ENCODE measurements around the gene BCL2L12.

BCL2L12 gene

DNA sequence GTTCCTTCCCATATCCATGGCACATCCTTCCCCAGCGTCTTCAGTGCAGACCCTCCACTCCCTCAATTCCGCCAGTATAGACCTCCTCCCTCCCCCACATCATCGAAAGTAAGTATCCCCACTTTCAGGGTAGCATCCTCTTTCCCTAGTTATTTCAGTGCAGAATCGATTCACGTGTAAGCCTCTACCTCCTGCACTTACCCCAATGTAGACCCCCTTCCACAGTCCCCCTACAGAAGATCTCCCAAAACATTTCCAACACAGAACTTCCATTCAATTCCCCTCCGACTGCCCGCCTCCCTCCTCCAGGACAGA lies 740 bp upstream of the BCL2L12 start:
- DNase-seq, result no peak

- no peak for DNase-seq
These were observed 349 bp downstream of the BCL2L12 start for GRCh38 chr19:49666120-49666444.

DNA sequence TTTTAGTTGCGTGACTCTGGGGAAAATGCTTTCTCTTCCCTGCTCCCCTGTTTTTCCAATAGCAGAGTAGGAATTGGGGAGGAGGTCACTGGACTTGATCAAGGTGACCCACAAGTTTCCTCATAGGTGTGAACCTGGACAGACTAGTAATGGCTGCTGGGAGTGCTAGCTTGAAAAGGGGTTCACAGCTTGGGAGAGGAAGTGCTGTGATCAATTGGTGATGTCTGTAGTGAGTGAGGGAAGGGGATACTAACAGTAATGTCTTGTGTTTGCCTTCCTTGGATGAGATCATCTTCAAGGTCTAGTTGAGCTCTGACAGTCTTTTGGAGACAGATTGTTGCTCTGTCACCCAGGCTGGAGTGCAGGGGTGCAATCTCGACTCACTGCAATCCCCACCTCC lies 1.7 kb downstream of the BCL2L12 start:
- no peak for DNase-seq

GRCh38 chr19:49669516-49669915 lies 3.8 kb downstream of the BCL2L12 start:
- no peak for DNase-seq

- DNase-seq, result peak; percentile 90
These were observed 6.6 kb downstream of the BCL2L12 start for GRCh38 chr19:49672131-49672919.

DNA sequence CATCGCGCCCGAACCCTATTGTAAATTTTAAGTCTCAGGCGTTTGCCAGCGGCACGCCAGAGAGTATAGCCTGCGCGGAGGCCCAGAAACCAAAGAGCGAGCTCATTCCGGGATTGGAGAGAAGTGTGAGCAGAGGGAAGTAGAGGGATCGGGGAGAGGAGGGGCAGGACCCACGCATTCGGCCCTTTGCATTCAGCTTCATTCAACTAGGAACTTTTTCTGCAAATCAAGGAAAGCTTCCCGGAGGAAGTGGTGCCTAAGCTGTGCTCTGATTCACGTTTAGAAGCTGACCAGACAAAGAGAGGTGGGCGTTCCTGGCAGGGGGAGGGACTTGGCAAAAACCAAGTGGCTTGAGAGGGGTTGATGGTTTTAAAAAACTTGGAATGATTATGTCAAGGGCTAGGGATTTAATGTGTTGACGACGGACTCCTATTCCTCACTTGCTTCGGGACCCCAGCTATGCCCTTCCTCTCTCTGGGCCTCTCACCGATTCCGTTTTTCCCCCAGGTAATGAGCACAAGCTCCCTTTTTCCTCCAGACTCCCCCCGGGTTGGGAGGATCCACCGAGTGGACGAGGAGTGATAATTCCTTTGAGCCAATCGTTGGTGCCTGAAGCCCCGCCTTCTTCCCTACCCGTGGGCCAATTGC lies 10.5 kb downstream of the BCL2L12 start:
- peak; percentile 97 for DNase-seq

DNA sequence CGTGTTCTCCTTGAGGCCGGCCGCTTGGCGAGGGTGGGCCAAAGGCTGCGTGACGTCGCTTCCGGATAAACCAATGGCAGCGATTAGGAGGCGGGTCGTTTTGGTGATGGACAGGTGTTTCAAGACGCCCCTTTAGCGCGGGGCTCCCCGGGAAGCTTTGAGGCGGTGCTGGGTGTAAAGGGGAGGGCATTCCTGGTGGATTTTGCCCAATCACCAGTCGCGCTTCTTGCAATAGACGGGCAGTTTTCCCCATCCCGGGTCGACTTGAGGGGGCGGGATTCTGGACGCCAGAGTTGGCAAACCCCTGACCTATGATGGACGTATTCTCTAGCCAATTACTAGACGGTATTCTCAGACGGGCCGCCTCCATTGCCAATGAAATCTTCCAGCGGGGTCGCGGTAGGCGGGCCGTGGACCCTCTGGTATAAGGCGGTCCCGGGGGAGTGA lies 11.1 kb downstream of the BCL2L12 start:
- DNase-seq, result peak; percentile 100

- peak; percentile 80 for DNase-seq
These were observed 11.6 kb downstream of the BCL2L12 start, which contains the start of gene PRMT1 for GRCh38 chr19:49677231-49677900. Gene PRMT1 (plus strand): TSS chr19:49677271. CDS start chr19:49677281, 10 bp downstream.

- DNase-seq, result peak; percentile 92
These were observed 12.4 kb downstream of the BCL2L12 start for GRCh38 chr19:49677901-49678674.

GRCh38 chr19:49678985-49679770 lies 13.4 kb downstream of the BCL2L12 start:
- DNase-seq, result no peak

DNA sequence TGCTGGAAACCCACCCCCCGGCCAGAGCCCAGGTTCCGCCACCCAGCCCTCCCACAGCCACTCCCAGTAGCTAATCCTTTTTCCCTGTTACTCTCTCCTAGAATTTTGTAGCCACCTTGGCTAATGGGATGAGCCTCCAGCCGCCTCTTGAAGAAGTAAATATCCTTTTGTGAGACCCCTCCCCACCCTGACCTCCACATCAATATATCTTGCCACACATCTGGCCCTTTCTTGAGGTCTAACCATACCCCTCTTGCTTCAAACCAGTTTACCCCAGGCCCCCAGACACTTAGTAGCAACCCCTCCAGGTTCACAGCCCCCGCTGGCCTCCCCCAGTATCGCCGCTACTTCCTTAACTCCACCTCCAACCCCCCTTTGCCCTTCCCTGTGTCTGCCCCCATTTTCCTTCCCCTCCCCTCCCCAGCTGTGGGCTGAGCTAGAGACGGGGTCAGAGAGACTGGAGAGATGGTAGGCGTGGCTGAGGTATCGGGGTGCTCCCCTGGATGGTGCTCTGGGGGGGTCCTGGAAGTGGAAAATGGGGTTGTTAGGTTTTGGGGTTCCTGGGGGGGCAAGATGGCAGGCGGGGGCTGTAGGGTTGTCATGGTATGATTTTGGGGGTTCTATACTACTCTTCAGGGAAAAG lies 14.2 kb downstream of the BCL2L12 start:
- no peak for DNase-seq

DNA sequence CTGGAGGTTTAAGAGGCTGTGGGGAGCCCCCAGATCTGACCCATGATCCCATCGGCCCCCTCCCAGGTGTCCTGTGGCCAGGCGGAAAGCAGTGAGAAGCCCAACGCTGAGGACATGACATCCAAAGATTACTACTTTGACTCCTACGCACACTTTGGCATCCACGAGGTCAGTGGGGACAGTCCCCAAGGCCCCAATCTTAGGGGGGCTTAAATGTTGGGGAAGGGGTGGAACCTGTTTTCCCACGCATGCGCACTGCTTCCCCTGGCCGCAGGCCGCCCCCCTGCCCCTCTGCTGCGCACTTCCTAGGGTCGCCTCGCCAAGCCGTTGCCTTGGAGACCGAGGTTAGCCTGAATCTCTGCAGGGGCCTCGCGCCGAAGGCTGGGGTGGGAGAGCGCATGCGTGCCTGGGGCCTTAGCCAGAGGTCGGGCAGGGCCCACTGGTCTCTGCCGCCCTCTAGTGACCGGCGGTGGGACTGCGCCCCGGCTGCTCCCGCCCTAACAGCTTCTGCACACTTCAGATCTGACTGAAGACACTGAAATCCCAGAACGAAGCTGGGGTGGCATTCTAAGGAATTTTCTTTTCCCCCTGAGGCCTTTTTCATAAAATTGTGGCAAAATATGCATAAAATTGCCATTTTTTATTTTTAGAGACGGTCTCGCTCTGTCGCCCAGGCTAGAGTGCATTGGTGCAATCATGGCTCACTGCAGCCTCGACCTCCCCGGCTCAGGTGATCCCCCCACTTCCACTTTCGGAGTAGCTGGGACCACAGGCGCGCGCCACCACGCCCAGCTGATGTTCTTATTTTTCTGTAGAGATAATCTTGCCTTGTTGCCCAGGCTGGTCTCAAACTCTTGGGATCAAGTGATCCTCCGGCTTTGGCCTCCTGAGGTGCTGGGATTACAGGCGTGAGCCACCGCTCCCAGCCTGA lies 15.0 kb downstream of the BCL2L12 start:
- peak; percentile 97 for DNase-seq

GRCh38 chr19:49681830-49682229 lies 16.1 kb downstream of the BCL2L12 start:
- DNase-seq, result no peak

DNA sequence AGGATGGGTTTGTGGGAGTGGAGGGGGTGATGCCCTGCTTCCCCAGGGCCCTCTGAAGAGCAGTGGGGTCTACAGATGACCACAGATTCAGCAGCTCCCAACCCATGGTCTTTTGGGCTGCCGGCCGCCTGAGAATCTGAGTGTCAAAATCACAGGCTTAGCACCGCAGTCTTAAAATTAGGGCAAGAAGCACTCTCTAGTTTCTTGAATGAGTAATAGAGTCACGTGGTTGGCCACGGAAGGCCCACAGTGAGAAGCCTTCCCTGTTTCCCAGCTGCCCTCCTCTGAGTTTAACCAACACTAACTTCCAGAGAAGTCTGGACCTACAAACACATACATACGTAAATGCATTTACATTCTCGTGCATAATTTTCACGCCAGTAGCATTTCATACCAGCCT lies 16.5 kb downstream of the BCL2L12 start:
- DNase-seq, result no peak

- DNase-seq, result no peak
These were observed 18.1 kb downstream of the BCL2L12 start for GRCh38 chr19:49683814-49684250.

GRCh38 chr19:49684251-49684982 lies 18.7 kb downstream of the BCL2L12 start:
- DNase-seq, result no peak

DNA sequence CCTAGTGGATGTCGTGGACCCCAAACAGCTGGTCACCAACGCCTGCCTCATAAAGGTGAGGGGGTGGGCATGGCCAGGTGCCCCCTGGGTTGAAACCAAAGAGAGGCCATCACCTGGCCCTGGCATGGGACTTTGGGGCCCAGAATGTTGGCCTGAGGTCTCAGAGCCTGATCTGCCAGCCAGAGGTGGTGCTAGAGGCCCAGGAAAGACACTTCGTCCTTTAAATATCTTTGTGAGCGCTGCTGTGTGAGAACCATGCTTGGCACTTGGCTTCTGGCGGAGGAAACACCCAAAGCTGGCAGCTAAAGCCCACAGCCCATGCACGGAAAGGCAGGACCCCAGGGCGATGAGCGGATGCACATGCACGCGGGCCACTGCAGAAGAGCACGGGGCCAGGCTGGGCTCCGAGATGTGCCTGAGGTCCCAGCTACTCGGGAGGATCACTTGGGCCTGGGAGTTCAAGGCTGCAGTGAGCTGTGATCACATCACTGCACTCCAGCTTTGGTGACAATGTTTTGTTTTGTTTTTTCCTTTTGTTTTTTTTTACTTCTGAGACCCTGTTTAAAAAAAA lies 19.3 kb downstream of the BCL2L12 start:
- no peak for DNase-seq

DNA sequence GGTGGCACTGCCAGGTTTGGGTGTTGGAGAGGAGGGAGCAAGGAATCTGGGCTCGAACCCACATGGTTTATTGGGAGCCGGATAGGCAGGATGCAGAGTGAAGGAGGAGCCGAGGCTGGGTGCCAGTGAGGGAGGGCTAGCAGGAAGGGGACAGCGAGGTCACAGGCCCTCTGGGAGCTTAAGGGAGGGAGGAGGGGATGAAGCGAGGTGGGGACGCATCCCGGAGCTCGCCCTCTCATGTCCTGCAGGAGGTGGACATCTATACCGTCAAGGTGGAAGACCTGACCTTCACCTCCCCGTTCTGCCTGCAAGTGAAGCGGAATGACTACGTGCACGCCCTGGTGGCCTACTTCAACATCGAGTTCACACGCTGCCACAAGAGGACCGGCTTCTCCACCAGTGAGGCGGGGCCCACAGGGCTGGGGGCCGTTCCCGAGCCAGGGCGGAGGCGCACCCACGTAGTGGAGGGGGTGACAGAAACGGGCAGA lies 20.2 kb downstream of the BCL2L12 start:
- DNase-seq, result no peak

GRCh38 chr19:49686503-49687088 lies 20.9 kb downstream of the BCL2L12 start:
- DNase-seq, result no peak
